Ovary (tissue), 3 donors: ENCODE results near the gene ZBTB47.

Source experiments
- EP300 ChIP-seq: sonication (generic); formaldehyde crosslinking; IDR thresholded peaks from one replicate; pipeline ENCODE4 v1.6.1; 2017; ENCODE audit warnings: antibody characterized with exemption
- POLR2A ChIP-seq: fragments of 450-650 bp; IDR thresholded peaks from one replicate; pipeline ENCODE4 v1.6.1; 2017; ENCODE audit warnings: antibody characterized with exemption, mild to moderate bottlenecking, moderate library complexity
- TF ChIP-seq, protein P1 (sequence below), 3 donors: fragments of 450-650 bp in 2 of 3; fragments of 200-600 bp in 1 of 3; IDR thresholded peaks; one replicate each; pipeline versions ENCODE4 v1.5.1 to v1.8.0; 2016 to 2022; ENCODE audit warnings: antibody characterized with exemption in 3 of 3, mild to moderate bottlenecking in 1 of 3
- donor health status: DM: no; HTN: no; CAD: no.

GRCh38 chr3:42685891-42686820 is 32.7 kb downstream of the ZBTB47 start:
- no peak for TF ChIP-seq POLR2A
- TF ChIP-seq, protein P1, sequence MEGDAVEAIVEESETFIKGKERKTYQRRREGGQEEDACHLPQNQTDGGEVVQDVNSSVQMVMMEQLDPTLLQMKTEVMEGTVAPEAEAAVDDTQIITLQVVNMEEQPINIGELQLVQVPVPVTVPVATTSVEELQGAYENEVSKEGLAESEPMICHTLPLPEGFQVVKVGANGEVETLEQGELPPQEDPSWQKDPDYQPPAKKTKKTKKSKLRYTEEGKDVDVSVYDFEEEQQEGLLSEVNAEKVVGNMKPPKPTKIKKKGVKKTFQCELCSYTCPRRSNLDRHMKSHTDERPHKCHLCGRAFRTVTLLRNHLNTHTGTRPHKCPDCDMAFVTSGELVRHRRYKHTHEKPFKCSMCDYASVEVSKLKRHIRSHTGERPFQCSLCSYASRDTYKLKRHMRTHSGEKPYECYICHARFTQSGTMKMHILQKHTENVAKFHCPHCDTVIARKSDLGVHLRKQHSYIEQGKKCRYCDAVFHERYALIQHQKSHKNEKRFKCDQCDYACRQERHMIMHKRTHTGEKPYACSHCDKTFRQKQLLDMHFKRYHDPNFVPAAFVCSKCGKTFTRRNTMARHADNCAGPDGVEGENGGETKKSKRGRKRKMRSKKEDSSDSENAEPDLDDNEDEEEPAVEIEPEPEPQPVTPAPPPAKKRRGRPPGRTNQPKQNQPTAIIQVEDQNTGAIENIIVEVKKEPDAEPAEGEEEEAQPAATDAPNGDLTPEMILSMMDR (IDR thresholded peaks at IDR 0.05) = no peak
- TF ChIP-seq EP300 = no peak
